NCI-H1092 treated with DMSO at 0.1 percent for 48 hours (cell line): ENCODE data around the gene ARHGAP19.

Experiments
- DNase-seq: peaks from one replicate; lab custom pipeline; 2025; lab: John Stamatoyannopoulos, UW

Gene ARHGAP19

GRCh38 chr10:97229322-97230015 lies 63.0 kb downstream of the ARHGAP19 start:
- DNase-seq = no peak

GRCh38 chr10:97228775-97229157 lies 63.7 kb downstream of the ARHGAP19 start:
- DNase-seq = no peak

GRCh38 chr10:97228130-97228774 lies 64.2 kb downstream of the ARHGAP19 start:
- no peak for DNase-seq

- DNase-seq = no peak
These were observed 66.0 kb downstream of the ARHGAP19 start for GRCh38 chr10:97226398-97226797.

GRCh38 chr10:97224483-97225435 lies 67.7 kb downstream of the ARHGAP19 start:
- no peak for DNase-seq

GRCh38 chr10:97222326-97222961 lies 70.0 kb downstream of the ARHGAP19 start:
- DNase-seq = peak; percentile 21

GRCh38 chr10:97220355-97220754 lies 72.1 kb downstream of the ARHGAP19 start:
- DNase-seq = no peak

- no peak for DNase-seq
These were observed 75.1 kb downstream of the ARHGAP19 start for GRCh38 chr10:97217299-97217698.

- no peak for DNase-seq
These were observed 76.7 kb downstream of the ARHGAP19 start for GRCh38 chr10:97215619-97216260.

- no peak for DNase-seq
These were observed 79.0 kb downstream of the ARHGAP19 start for GRCh38 chr10:97213431-97213830.

GRCh38 chr10:97211229-97211628 lies 81.2 kb downstream of the ARHGAP19 start:
- no peak for DNase-seq

GRCh38 chr10:97210543-97210960 lies 81.9 kb downstream of the ARHGAP19 start:
- DNase-seq = peak; percentile 48

- DNase-seq = no peak
These were observed 84.6 kb downstream of the ARHGAP19 start for GRCh38 chr10:97207756-97208346.

GRCh38 chr10:97207131-97207530 lies 85.3 kb downstream of the ARHGAP19 start:
- DNase-seq = no peak

- no peak for DNase-seq
These were observed 87.4 kb downstream of the ARHGAP19 start for GRCh38 chr10:97204826-97205679.

- DNase-seq = no peak
These were observed 89.2 kb downstream of the ARHGAP19 start for GRCh38 chr10:97203220-97203619.

- DNase-seq = no peak
These were observed 91.8 kb downstream of the ARHGAP19 start for GRCh38 chr10:97200616-97201015.

GRCh38 chr10:97199152-97199551 lies 93.3 kb downstream of the ARHGAP19 start:
- DNase-seq = no peak

GRCh38 chr10:97197030-97197500 lies 95.4 kb downstream of the ARHGAP19 start:
- DNase-seq = no peak
